HG03064 (cell line): Measurements from ENCODE around the gene ROPN1B.
"Not testable (repeated sequence)": the region's sequence is repeated elsewhere in the genome, so short reads cannot be mapped to it uniquely, and the experiment has no call there.

Source experiments
- ATAC-seq: cut with Tn5 transposase; IDR thresholded peaks from one replicate; pipeline ENCODE4 v1.9.1; 2021; ENCODE audit warnings: low read depth; ENCODE audit not compliant: unreplicated experiment

ROPN1B gene

GRCh38 chr3:125957674-125958510 lies 11.1 kb upstream of the ROPN1B start:
- no peak for ATAC-seq

GRCh38 chr3:125958511-125959316 lies 10.3 kb upstream of the ROPN1B start:
- no peak for ATAC-seq

GRCh38 chr3:125959317-125960065 lies 9.5 kb upstream of the ROPN1B start:
- ATAC-seq = no peak

- no peak for ATAC-seq
Measured at GRCh38 chr3:125960066-125960424, 8.9 kb upstream of the ROPN1B start.

- no peak for ATAC-seq
Measured at GRCh38 chr3:125960456-125961288, 8.3 kb upstream of the ROPN1B start.

- ATAC-seq = no peak
Measured at GRCh38 chr3:125961289-125961589, 7.7 kb upstream of the ROPN1B start.

- not testable (repeated sequence) for ATAC-seq
Measured at GRCh38 chr3:125963834-125964233, 5.1 kb upstream of the ROPN1B start.

GRCh38 chr3:125965505-125965904 lies 3.5 kb upstream of the ROPN1B start:
- ATAC-seq = no peak

GRCh38 chr3:125967156-125967555 lies 1.8 kb upstream of the ROPN1B start:
- ATAC-seq = no peak

- ATAC-seq = not testable (repeated sequence)
Measured at GRCh38 chr3:125968121-125968520, 857 bp upstream of the ROPN1B start.

- not testable (repeated sequence) for ATAC-seq
Measured at GRCh38 chr3:125971997-125972944, 3.3 kb downstream of the ROPN1B start.

GRCh38 chr3:125975245-125976002 lies 6.4 kb downstream of the ROPN1B start:
- not testable (repeated sequence) for ATAC-seq

GRCh38 chr3:125976003-125976390 lies 7.0 kb downstream of the ROPN1B start:
- not testable (repeated sequence) for ATAC-seq

GRCh38 chr3:125977104-125977503 lies 8.1 kb downstream of the ROPN1B start:
- ATAC-seq = not testable (repeated sequence)

GRCh38 chr3:125984951-125985350 lies 16.0 kb downstream of the ROPN1B start:
- ATAC-seq = not testable (repeated sequence)

- no peak for ATAC-seq
Measured at GRCh38 chr3:125990253-125990970, 21.4 kb downstream of the ROPN1B start.

- ATAC-seq = not testable (repeated sequence)
Measured at GRCh38 chr3:125996751-125997150, 27.8 kb downstream of the ROPN1B start.

GRCh38 chr3:126002189-126002588 lies 33.2 kb downstream of the ROPN1B start:
- ATAC-seq = no peak
